EL (cell line): ENCODE results near the gene CBFA2T2.
"Not testable (repeated sequence)": the region's sequence is repeated elsewhere in the genome, so short reads cannot be mapped to it uniquely, and the experiment has no call there.

Experiments used
- DNase-seq: peaks from one replicate; pipeline ENCODE4 v3.0.0-alpha.2; 2016

CBFA2T2 gene

GRCh38 chr20:33490023-33490933, at the start of gene CBFA2T2:
Gene CBFA2T2, plus strand, starts transcription at chr20:33490096. Its CDS starts 172 bp downstream, at chr20:33490268.
- DNase-seq, result peak; percentile 68

- not testable (repeated sequence) for DNase-seq
Observed at GRCh38 chr20:33440562-33440961, 49.3 kb upstream of the CBFA2T2 start.

GRCh38 chr20:33441142-33441955, 48.5 kb upstream of the CBFA2T2 start:
- no peak for DNase-seq

DNA sequence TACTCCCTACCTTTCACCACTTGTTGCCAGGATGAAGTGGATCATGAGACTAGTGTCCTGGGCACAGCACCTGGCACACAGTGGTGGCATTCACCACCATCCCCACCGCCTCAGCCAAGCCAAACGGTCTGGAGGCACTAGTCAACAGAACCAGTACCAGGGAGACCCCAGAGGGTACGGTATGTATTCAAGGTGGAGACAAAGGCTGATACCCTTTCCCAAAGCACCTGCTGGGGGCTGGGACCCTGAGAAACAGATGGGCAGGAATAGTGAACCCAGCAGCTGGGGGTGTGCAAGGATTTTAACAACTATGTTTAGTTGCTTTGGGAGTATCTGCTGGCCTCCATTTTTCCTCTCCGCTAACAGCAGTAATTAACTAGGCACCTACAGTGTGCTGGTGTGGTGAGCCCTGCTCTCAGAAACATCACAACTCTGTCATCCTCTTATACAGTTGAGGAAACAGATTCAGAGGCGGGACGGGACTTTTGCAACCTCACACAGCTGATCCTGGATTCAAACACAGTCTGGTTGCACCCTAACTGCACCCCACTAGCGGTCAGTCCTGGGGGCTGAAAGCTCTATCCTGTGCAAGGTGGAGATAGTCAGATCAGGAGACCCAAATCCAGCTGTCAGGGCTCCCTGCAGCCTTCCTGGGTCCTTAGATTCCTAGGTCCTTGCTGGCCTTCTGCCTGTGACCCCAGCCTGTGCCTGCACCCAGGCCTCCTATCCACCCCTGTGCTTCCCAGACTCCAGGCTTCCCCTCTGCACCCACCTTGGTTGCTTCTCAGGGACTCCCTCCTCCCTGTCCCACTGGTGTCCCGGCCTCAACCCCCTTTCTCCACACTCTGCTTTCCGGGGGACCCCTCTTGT, 47.5 kb upstream of the CBFA2T2 start:
- no peak for DNase-seq

DNA sequence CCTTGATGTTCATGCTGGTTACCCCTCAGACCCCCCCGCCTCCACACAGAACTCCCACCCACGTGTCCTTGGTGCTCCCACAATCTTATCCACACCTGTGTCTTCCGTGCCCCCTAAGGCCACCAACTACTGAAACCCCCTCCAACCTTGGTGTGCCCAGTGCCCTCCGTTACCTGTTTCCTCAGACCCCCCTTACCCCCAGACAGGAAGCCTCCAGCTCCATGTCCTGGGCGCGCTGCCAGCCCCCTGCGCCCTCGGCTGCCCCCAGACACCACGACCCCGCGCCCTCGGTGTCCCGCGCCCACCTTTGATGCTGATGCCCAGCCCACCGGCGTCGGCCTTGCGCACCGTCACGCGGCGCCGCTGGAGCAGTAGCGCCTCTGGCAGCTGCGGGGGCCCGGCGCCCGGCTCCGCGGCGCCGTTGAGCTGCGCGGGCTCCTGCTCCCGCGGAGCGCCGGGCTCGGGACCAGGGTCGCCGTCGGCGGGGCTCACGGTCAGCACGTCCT, 46.8 kb upstream of the CBFA2T2 start:
- DNase-seq, result no peak

- DNase-seq, result peak; percentile 84
Observed at GRCh38 chr20:33443512-33444239, 46.2 kb upstream of the CBFA2T2 start, which contains the start of gene SNTA1. Gene SNTA1, minus strand, starts transcription at chr20:33443763. Its CDS starts 143 bp downstream, at chr20:33443620.

GRCh38 chr20:33444797-33445560, 44.9 kb upstream of the CBFA2T2 start:
- no peak for DNase-seq

- DNase-seq, result no peak
Observed at GRCh38 chr20:33445881-33446625, 43.8 kb upstream of the CBFA2T2 start.

DNA sequence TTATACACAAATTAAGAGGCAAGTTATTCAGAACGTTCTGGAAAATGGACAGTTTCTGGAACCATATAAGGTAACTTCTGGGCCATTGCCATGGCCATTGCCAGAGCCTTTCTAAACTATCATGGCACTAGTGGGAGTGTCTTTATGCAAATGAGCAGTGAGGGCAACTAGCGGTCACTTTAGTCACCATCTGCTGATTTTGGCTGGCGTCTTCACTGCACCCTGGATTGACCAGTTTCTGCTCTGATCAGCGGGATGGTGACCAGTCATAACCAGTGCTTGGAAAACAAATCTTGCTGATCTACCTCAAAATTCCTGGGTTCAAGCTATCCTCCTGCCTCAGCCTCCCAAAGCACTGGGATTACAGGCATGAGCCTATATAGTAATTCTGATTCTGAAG, 39.0 kb upstream of the CBFA2T2 start:
- peak; percentile 56 for DNase-seq

DNA sequence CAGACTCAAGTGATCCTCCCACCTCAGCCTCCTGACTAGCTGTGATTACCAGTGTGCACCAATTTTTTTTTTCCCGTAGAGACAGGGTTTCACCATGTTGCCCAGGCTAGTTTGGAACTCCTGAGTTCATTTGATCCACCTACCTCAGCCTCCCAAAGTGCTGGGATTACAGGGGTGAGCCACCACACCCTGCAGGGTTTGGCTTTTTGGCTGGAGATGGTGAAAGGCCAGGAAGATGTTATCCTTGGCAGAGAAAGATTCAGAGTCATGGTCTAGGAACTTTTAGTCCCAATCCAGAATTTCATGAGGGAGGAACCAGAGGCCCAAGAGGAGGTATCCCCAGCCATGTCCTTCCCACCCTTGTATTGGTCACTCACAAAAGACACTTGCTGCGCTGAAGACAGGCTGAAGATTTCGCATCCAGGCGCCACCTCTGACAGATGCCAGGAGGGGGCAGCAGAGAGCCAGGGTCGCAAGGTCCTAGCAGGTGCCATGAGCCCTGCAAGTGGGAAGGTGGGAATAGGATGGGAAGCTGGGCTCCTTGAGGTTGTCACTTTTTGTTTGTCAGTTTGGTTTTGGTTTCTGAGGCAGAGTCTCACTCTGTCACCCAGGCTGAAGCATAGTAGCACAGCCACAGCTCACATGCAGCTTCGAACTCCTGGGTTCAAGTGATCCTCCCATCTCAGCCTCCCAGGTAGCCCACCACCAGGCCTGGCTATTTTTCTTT, 32.8 kb upstream of the CBFA2T2 start:
- peak; percentile 69 for DNase-seq

GRCh38 chr20:33459599-33459998, 30.3 kb upstream of the CBFA2T2 start:
- no peak for DNase-seq

DNA sequence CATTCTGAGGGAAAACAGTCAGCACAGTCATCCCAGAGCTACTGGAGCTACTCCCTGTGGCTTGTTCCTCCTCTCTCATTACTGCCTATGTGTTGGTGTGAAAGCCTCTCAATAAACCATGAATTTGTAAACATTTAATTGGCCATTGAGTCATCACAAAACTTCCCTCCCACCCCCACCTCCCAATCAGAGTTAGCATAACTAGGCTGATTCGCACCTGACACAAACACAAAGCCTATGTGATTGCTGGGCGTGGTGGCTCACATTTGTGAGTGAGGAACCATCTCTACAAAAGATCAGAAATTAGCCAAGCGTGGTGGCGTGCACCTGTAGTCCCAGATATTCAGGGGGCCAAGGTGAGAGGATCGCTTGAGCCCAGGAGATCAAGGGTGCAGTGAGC, 29.2 kb upstream of the CBFA2T2 start:
- DNase-seq, result no peak

DNA sequence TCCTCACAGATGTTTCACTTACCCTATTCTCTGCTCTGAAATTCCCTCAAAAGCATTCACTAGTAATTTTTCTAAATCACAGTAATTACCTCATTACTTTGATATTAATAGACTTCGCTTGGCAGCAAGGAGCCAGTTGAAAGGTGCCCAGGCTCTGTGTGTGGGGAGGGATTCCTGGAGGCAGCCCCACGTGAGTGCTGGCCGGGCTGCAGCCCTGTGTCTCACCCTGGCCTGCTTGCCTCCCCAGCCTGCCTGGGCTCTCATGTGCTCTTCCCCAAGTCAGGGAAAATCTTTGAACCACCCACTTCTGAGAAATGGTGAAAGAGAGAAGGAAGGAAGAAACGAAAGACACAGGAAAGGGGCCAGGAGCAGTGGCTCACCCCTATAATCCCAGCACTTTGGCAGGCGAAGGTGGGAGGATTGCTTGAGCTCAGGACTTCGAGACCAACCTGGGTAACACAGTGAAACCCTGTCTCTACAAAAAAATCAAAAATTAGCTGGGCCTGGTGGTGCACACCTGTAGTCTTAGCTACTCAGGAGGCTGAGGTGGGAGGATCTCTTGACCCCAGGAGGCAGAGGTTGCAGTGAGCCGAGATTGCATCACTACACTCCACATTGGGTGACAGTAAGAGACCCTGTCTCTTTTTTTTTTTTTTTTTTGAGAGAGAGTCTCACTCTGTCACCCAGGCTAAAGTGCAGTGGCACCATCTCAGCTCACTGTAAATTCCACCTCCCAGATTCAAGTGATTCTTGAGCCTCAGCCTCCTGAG, 26.4 kb upstream of the CBFA2T2 start:
- DNase-seq, result no peak

GRCh38 chr20:33464759-33465158, 25.1 kb upstream of the CBFA2T2 start:
- DNase-seq, result not testable (repeated sequence)

DNA sequence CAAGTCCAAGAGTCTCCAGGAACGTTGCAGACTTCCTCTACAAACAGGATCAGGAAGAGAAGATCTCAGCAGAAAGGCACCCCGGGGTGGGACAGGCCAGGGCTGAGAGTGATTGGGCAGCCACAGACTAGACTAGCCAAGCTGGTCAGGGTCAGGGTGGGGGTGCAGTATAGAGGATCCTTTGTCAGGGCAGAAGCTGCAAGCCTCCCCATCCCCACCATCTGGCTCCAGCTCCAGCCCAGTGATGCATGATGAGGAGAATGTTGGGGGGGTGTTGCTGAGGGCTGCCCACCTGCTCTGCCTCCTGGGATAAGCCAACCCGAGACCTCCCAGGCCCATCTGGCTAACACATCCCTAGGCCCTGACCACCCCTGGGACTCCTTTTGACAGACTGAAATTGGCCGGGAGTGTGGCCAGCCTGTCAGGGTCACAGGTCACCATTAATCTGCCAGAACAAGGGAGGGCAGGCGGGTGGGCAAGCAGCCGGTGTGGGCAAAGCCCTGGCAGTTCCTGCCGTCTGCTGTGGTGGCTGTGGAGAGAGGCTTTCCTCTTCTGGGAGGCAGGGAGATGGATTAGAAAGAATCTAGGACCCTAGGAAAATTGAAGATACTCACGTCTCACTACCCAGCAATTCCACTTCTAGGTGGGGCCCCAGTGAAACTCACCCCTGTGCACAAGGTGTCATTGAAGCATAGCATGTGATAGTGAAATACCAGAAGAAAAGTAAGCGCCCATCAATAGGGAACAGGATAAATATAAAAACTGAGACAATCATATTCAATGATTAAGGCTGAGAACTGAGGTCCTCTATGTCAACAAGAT, 24.2 kb upstream of the CBFA2T2 start:
- no peak for DNase-seq

DNA sequence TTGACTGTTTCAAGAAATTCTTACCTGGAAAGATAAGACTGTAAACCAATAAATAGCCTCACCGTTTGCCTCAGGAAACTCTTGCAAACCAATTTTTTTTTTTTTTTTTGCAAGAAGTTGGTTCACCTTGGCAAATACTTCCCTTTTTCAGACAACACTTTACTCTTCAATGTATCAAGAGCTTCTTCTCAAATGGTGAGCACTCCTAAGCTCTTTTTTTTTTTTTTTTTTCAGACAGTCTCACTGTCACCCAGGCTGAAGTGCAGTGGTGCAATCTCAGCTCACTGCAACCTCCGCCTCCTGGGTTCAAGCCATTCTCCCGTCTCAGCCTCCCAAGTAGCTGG, 23.6 kb upstream of the CBFA2T2 start:
- DNase-seq, result no peak

DNA sequence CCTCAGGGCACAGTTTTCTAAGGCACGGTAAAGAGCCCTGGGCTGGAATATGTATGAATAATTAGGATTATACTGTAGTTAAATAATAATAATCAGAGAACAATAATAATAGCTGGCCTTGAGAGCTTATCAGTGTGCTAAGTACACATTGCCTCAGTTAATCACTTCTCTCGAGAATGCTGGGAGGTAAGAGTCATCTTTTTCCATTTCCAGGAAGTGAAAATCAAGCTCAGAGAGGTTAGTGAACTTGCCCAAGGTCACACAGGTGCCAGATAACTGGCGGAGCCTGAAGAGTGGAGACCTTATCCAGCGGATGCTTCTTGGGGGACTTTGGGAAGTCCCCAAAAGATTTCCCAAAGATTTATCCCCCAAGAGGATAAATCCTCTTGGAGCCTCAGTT, 19.4 kb upstream of the CBFA2T2 start:
- DNase-seq, result no peak

- no peak for DNase-seq
Observed at GRCh38 chr20:33470866-33471265, 19.0 kb upstream of the CBFA2T2 start.
